ENCODE data around the gene DIDO1. TPM values are rescaled to one million over a fixed set of nuclear protein-coding genes. Genes with fewer than 3 reads are reported as not detected.
"Not testable (repeated sequence)": the region's sequence is repeated elsewhere in the genome, so short reads cannot be mapped to it uniquely, and the experiment has no call there.

The DIDO1 gene
- total RNA-seq, 1 experiment from 2014 or later = 36.5 TPM

DNA sequence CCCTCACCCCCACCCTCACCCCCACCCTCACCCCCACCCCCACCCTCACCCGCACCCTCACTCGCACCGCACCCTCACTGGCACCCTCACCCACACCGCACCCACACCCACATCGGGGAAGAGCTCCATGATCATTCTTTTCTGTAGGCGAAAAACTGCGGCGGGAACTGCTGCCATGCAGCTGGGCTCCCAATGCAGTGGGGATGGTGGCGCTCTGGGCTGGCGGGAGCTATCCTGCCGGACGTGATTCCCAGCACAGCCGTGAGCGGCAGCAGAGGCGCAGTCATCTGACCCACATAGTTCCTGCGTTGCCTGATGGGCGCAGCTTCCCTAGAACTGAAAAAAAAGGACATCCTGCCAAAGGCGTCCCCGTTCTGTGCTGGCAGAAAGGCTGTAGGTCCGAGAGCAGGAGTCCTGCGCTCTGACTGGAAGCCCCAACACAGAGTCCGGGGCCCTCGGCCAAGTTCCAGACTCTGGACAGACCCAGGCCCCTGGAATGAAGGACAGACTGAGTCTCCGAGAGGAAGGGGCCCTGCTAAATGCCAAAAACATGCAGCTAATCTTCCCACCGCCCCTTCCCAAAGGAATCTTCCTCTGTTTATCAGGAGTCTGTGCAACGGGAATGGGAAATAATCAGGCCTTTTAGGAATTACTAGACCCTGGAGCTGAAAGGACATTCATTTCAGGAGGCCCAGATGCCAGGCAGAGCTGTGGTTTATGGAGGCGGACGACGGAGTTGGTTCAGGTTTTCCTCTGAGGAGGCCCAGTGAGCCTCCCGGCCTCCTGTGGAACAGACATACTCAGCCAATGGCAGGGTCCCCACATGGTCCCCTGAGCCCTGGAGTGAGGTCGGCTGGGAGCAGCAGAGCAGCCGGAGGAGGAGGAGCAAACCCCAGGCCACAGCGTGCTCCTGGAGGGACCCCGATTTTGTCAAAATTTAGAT is 50.6 kb downstream of the DIDO1 start:
- peak; percentile 85 for DNase-seq (ENCODE audit: low spot score)
- in situ Hi-C loops (cut with HindIII; ENCODE audit: low sequenced_read_pairs) = no loop called here

DNA sequence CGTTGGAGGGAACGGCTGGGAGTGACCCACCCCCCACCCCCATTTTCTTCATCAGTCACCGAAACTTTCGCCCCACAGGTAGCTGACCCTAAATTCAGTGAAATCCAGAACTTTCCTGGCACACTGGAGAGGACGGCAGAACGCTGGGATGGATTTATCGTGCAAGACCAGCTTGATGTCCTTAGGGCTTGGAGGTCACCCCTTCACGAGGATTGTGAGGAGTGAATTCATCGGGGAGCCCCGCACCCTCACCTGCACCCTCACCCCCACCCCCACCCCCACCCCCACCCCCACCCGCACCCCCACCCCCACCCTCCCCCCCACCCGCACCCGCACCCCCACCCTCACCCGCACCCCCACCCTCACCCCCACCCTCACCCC is 51.4 kb downstream of the DIDO1 start:
- in situ Hi-C loops (cut with HindIII; ENCODE audit: low sequenced_read_pairs) = no loop called here
- no peak for DNase-seq (ENCODE audit: low spot score)

DNA sequence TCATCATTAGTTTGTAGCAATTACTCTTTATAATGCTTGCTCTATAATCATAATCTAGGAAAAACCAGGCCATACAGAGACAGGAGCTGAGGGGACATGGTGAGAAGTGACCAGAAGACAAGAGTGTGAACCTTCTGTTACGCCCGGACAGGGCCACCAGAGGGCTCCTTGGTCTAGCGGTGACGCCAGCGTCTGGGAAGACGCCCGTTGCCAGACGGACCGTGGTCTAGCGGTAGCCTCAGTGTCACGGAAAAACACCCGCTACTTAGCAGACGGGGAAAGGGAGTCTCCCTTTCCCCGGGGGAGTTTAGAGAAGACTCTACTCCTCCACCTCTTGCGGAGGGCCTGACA is 52.6 kb downstream of the DIDO1 start:
- peak; percentile 86 for DNase-seq (ENCODE audit: low spot score)
- in situ Hi-C loops (cut with HindIII; ENCODE audit: low sequenced_read_pairs) = not testable (repeated sequence)

DNA sequence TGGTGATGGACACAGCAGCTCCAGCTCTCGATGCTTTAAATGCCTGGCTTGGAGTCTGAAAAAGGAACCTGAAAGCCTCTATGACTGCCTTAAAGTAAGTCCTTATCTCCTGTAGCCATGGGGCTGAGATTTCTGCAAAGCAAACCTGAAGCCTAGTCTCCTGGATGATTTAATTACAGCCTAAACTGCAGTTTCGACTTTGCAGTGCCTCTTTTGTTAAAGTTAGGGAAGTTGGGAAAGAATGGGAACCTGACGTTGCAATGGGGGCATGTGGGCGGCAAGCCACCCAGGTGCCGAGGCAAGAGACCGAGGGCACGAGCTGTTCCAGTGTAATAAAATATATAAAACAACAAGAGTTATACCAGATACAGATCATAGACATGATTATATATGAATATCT is 53.0 kb downstream of the DIDO1 start:
- no peak for DNase-seq (ENCODE audit: low spot score)

DNA sequence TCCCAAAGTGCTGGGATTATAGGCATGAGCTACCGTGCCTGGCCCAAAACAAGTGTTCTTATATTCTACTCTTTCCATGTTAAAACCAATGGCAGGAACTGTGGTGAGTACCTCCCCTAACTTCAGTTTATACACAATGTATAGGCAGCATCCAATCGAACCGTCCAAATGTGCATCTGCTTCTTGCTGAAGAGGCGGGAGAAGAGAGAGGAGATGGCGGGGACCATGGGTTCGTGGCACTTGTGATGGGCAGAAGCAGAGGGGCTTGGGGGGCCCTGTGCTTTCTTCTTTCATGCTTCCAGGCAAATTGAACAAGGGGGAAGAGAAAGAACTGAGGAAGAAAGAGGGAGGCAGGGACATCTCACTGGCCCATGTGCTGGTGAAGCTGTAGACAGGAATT is 53.4 kb downstream of the DIDO1 start:
- no peak for DNase-seq (ENCODE audit: low spot score)
- in situ Hi-C loops (cut with HindIII; ENCODE audit: low sequenced_read_pairs) = no loop called here

More for the DNA sequence above, 53.0 kb downstream of the DIDO1 start:
- in situ Hi-C loops (cut with HindIII; ENCODE audit: low sequenced_read_pairs) = no loop called here

DNA sequence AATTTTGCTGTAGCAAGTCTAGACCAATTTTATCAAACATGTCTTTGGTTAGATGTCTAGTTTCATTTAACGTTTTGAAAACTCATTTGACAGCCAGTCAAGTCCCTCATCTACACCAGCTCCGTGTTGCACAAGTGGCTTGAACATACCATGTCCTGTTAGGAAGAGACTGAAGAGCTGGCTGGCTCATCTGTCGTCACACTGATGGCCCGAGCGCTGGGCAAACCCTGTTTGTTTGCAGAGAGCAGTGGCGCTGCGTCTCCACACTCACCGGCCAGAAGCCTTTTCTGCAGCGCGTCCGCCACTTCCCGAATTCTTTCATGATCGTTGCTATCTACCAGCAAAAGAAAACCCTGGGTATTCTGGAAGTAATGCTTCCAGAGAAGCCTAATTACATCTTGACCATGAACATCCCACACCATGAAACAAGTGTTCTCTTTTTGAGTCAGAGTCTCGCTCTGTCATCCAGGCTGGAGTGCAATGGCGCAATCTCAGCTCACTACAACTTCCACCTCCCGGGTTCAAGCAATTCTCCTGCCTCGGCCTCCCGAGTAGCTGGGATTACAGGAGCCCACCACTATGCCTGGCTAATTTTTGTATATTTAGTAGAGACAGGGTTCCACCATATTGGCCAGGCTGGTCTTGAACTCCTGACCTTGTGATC is 54.0 kb downstream of the DIDO1 start:
- DNase-seq (ENCODE audit: low spot score) = no peak
- in situ Hi-C loops (cut with HindIII; ENCODE audit: low sequenced_read_pairs) = no loop called here

DNA sequence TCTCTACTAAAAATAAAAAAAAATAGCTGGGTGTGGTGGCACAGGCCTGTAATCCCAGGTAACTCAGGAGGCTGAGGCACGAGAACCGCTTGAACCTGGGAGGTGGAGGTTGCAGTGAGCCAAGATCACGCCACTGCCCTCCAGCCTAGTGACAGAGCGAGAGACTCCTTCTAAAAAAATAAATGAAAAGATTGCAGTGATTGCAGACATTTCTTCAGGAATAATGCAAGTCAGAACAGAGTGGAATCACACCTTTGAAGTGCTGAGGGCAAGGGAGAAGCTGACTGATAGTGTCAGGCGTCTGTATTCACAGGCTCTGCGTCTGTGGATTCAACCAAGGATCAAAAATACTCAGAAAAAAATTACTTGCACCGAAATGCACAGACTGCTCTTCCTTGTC is 62.1 kb downstream of the DIDO1 start:
- in situ Hi-C loops (cut with HindIII; ENCODE audit: low sequenced_read_pairs) = no loop called here
- DNase-seq (ENCODE audit: low spot score) = no peak

DNA sequence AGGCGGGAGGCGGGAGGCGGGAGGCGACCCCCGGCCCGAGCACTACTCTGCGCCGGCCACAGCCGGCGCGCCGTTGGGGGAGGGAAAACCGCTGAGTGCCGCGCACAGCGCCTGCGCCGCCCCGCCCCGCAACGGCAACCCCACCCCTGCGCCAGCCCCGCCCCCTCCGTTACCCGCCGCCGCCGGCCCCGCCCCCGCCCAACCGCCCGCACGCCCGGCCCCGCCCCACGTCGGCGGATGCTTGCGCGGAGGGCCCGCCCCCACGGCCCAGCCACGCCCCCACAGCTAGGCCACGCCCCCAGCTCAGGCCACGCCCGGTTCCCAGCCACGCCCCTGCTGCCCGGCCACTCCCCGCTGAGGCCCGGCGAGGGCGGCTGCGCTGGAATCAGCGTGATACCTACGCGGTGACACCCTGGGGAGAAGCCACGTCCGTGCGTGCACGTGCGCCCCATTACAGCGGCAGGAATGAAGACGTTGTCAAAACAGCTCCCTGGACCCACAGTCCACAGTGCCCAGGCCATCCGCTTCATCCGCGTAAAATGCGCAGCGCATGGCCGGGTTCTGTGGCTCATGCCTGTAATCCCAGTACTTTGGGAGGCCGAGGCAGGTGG is 64.5 kb downstream of the DIDO1 start, which contains the start of gene TCFL5:
Gene TCFL5 (minus strand): TSS at position 97 of the 611 bp plus-strand sequence. CDS start 152 bp downstream, outside the sequence.
- peak; percentile 73 for DNase-seq (ENCODE audit: low spot score)
- in situ Hi-C loops (cut with HindIII; ENCODE audit: low sequenced_read_pairs) = no loop called here

DNA sequence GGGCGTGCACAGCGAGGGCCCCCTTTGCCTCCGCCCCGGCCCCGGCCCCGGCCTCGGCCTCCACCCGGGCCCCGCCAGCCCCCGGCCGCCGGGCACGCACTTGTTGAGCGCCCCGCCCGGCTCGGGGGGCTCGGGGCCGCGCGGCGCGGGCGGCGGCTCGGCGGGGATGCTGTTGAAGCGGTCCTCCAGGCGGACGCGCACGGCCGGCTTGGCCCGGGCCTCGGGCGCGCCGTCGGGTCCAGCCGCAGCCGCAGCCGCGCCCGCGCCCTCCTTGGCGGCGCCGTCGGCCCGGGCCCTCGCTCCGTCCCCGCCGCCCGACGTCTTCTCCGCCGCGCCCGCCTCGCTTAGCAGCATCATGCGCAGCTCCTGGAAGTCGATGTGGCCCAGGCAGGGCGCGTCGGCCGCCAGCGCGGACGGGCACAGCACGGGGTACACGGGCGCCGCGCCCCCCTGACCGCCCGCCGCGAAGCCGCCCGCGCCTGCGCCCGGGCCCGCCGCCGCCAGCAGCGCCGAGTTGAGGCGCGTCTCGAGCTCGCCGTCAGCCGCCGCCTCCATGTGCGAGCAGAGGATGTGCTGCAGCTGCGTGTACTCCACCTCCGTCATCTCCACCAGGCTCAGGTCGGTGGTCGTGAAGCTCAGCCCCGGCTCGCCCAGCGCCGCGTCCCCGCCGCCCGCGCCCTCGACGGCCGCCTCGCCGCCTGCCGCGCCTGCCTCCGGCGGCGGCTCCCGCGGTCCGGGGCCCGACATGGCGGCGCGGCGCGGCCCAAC is 65.2 kb downstream of the DIDO1 start:
- in situ Hi-C loops (cut with HindIII; ENCODE audit: low sequenced_read_pairs) = no loop called here
- no peak for DNase-seq (ENCODE audit: low spot score)

DNA sequence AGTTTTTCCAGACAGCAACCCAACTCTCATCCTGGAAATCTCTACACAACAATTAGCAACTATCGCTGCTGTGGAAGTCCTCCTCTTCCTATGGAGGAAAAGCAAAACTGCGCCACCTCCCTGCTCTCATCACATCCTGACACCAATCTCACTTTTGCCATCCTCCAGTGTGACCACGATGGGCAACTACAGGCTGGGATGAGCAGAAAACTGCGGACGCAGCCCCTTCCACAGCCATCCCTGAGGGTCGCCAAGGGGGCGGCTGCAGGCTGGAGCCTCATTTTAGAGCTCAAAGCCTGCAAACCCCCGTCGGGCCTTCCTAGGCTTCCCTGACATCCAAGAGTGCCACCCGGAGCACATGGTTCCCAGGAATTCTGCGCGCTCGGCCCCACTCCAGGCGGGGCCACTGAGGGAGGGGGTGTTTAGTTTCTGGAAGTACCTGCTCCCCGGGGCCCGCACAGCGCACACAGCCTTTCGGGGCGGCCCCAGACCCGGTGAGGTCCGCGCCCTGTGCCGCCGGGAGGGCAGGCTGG is 65.8 kb downstream of the DIDO1 start:
- in situ Hi-C loops (cut with HindIII; ENCODE audit: low sequenced_read_pairs) = no loop called here

DNA sequence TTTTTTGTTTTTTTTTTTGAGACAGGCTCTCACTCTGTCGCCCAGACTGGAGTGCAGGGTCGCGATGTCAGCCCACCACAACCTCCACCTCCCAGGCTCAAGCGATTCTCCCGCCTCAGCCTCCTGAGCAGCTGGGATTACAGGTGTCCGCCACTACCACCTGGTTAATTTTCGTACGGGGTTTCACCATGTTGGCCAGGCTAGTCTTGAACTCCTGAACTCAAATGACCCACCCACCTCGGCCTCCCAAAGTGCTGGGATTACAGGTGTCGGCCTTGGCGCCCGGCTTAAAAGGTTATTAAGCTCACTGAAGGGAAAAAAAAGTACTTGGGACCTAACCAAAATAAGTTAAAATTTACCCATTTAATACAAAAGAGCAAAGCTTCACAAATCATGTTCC is 66.6 kb downstream of the DIDO1 start:
- no peak for DNase-seq (ENCODE audit: low spot score)
- in situ Hi-C loops (cut with HindIII; ENCODE audit: low sequenced_read_pairs) = no loop called here

More for the DNA sequence above, 65.8 kb downstream of the DIDO1 start:
- peak; percentile 33 for DNase-seq (ENCODE audit: low spot score)

DNA sequence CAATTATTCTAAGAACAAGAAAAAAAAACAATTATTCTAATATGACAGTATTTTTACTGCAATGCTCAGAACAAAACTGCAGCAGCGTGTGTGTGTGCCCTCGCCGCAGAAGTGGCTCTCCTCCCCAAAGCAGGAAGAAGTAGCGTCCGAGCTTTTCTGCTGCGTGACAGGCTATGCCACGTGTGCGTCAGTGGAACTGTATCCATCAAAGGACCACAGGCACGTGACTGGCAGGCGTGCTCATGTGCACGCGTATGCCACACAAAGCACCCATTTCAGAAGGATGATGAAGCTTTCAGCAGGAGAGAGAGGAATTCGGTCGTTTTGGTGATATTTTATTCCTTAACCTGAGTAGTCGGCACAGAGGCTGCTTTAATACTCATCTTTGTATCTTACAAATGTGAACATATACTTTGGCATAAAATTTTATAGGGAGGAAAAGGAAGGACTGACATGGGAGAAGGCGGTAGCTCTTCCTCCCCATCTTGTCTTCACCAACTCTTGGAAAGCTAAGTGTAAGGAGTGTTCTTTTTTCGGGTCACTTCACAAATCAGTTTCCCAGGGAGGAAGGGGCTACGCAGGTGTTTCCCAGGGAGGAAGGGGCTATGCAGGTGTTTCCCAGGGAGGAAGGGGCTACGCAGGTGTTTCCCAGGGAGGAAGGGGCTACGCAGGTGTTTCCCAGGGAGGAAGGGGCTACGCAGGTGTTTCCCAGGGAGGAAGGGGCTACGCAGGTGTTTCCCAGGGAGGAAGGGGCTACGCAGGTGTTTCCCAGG is 68.1 kb downstream of the DIDO1 start:
- DNase-seq (ENCODE audit: low spot score) = no peak
- in situ Hi-C loops (cut with HindIII; ENCODE audit: low sequenced_read_pairs) = no loop called here

DNA sequence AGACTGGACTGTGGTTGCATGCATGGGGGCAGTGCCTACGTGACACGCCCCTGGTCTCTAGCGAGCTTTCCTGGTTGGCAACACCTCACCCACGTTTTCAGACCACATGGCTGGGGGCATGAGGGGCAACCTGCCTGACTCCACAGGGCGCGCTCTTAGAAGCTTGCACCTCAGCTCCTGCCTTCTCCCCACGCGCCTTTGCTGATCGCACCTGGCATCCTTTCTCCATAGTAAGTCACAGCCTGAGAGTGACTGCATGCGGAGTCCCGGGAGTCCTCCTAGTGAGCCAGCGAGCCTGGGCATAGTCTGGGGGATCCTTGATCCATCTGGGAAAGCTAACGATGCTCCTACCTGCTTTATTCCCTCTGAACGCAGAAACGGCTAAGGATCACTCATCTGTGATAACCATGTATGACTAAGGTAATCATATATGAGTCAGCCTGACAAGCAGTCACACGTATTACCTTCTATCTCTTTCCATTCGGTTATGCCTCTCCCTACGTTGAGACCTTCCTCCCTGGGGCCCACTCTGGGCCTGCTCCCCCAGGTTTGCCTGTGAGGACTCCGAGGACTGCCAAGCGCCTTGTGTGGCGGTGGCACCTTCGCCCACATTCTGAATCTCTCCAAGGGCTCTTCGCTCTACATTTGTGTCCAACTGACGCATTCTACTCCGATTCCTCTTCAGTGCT is 69.2 kb downstream of the DIDO1 start:
- in situ Hi-C loops (cut with HindIII; ENCODE audit: low sequenced_read_pairs) = no loop called here
- DNase-seq (ENCODE audit: low spot score) = no peak

DNA sequence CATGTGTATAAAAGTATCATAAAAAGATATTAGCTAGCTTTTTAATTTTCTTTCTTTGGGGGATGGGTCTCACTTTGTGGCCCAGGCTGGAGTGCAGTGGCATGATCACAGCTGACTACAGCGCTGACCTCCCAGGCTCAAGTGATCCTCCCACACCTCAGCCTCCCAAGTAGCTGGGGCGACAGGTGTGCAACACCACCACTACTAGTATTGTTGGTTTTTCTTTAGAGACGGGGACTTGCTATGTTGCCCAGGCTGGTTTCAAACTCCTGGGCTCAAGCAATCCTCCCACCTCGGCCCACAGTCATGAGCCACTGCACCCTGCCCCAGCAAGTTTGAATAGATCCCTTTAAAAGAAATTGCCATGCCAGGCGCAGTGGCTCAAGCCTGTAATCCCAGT is 71.2 kb downstream of the DIDO1 start:
- in situ Hi-C loops (cut with HindIII; ENCODE audit: low sequenced_read_pairs) = no loop called here
- DNase-seq (ENCODE audit: low spot score) = no peak

DNA sequence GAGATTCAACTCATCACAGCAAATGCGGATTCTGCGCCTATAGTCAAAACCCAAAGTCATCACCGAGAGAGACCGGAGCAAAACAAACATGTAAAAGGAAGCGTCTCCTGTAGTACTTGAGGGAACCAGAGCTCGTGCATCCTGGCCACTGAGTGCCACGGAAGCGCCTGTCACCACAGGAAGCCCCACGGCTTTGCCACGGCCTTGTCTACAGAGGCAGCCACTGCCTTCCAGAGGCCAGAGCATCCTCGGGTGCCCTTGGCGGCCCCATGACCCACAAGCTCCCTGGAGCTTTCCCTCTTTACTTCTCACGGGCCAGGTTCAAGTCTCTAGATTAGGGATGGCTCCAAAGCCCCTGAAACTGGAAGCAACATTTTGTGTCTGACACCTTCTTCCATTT is 72.2 kb downstream of the DIDO1 start:
- DNase-seq (ENCODE audit: low spot score) = no peak
- in situ Hi-C loops (cut with HindIII; ENCODE audit: low sequenced_read_pairs) = no loop called here

DNA sequence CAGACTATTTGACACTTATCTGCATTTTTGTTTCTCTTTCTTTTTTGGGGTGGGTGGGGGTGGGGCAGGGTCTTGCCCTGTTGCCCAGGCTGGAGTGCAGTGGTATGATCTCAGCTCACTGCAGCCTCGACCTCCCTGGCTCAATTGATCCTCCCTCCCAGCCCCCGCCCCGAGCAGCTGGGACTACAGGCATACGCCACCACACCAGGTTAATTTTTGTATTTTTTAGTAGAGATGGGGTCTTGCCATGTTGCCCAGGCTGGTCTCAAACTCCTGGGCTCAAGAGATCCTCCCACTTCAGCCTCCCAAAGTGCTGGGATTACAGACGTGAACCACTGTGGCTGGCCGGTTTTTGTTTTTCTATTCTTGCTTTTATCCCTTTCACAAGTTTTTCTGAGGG is 73.0 kb downstream of the DIDO1 start:
- in situ Hi-C loops (cut with HindIII; ENCODE audit: low sequenced_read_pairs) = not testable (repeated sequence)

DNA sequence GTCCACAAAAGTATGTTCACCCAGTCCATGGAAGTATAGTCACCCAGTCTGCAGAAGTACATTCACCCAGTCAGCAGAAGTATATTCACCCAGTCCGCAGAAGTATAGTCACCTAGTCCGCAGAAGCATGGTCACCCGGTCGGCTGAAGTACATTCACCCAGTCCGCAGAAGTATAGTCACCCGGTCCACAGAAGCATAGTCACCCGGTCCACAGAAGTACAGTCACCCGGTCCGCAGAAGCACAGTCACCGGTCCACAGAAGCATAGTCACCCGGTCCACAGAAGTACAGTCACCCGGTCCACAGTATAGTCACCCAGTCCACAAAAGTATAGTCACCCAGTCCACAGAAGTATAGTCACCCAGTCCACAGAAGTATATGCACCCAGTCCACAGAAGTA is 73.5 kb downstream of the DIDO1 start:
- in situ Hi-C loops (cut with HindIII; ENCODE audit: low sequenced_read_pairs) = no loop called here
- no peak for DNase-seq (ENCODE audit: low spot score)

More for the DNA sequence above, 73.0 kb downstream of the DIDO1 start:
- DNase-seq (ENCODE audit: low spot score) = not testable (repeated sequence)

DNA sequence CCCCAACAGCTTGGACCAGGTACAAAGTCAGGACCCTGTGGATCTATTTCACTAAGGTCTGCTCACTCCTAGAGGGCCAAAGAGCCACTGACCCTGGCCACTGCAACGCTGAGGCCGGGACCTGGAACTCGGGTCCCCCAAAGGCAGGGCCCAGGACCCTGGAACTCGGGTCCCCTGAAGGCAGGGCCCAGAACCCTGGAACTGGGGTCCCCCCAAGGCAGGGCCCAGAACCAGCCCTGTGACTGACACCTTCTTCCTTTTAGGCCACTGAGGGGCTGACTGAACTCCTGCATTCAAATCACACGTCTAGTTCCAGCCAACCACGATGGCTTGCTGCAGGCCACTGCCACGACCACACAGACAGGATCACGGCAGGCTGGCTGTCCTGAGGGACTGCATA is 74.1 kb downstream of the DIDO1 start:
- no peak for DNase-seq (ENCODE audit: low spot score)
- in situ Hi-C loops (cut with HindIII; ENCODE audit: low sequenced_read_pairs) = no loop called here

All from G401 (cell line).